ENCODE results near the gene TBL3.
"Not testable (repeated sequence)": the region's sequence is repeated elsewhere in the genome, so short reads cannot be mapped to it uniquely, and the experiment has no call there.

Gene TBL3

DNA sequence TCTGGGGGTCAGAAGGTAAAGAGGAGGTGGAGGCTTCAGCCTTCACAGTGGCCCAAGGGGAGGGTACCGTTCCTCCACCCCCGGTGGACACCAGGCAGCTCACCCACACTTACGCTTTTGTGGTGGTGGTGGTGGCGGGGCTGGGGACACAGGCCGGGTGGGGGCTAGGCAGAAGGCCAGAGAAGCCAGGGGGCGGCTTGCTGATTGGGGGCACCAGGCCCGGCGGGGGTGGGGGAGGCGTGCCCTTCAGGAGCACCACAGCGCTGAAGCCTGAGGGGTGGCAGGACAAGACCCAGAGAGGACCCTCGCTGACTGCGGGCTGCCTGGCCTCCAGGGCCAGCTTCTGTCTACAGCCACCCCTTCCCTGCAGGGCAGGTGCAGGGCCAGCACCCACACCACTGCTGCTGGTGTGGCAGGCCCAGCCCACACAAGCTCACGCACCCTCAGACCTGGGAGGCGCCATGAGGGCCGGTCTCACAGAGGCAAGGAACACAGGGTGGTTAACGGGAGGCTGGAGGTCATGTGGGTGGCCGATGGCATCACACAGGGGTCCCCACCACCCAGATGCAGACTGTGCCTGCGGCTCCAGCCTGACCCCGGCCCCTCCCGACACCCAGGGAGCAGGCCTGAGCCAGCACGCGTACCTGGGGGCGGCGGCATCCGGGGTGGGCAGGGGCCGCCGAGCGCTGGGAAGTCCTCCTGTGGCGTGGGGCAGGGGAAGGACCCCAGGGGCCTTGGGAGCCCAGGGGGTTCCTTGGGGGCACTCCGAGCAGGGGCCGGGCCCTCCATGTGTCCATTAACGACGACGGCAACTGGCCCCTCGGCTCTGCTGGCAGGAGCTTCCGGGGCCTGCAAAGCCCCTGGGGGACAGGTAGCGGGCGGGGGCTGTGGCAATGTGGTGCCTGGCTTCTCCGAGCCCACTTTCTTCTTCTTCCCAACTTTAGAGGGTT lies 27.3 kb downstream of the TBL3 start:
- DNase-seq (ENCODE audit: extremely low read depth in 1 of 2, low read depth in 1 of 2) = no peak

DNA sequence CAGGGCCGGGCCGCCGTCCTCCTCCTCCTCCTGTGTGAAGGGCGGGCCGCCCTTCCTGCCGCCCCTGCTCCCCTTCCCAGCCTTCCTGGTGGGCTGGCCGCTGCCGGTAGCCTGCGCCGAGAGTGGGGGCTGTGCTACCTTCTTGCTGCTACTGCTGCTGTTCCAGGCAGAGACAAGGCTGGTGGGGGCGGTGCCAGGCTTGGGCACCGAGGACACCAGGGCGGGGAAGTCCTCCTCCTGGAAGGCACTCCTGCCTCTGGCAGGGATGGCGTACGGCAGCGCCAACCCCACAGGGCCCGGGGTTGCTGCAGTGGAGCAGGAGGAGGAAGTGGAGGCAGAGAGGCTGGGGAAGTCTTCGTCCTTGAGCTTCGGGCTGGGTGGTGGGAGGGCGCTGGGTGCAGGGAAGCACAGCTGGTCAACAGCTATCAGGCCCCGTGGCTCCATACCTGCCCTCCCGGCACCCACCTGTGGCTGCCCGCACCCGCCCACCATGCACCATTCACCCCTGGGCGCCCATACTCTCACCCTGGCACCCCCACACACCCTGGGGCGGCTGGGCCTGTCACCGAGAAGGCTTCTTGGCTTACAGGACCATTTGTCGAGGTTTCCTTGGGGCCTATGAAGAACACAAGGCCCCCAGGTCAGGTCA lies 28.1 kb downstream of the TBL3 start:
- no peak for DNase-seq (ENCODE audit: extremely low read depth in 1 of 2, low read depth in 1 of 2)

DNA sequence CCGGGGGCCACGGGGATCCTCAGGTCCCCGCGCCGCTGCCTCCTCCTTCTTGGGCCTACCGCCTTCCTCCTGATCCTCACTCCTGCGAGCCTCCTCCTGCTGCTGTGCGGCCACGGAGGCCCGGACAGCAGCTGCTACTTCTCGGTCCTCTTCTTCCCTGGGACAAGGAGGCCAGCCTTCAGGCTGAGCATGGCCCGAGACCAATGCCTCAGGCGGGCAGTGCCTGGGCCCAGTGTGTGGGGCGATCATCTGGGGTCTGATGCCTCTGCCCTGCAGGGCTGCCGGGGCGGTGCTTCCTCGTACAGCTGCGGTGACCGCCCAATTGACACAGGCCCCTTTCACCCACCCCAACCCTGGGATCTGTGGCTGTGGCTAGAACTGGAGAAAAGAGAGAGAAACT lies 29.2 kb downstream of the TBL3 start:
- DNase-seq (ENCODE audit: extremely low read depth in 1 of 2, low read depth in 1 of 2) = no peak

DNA sequence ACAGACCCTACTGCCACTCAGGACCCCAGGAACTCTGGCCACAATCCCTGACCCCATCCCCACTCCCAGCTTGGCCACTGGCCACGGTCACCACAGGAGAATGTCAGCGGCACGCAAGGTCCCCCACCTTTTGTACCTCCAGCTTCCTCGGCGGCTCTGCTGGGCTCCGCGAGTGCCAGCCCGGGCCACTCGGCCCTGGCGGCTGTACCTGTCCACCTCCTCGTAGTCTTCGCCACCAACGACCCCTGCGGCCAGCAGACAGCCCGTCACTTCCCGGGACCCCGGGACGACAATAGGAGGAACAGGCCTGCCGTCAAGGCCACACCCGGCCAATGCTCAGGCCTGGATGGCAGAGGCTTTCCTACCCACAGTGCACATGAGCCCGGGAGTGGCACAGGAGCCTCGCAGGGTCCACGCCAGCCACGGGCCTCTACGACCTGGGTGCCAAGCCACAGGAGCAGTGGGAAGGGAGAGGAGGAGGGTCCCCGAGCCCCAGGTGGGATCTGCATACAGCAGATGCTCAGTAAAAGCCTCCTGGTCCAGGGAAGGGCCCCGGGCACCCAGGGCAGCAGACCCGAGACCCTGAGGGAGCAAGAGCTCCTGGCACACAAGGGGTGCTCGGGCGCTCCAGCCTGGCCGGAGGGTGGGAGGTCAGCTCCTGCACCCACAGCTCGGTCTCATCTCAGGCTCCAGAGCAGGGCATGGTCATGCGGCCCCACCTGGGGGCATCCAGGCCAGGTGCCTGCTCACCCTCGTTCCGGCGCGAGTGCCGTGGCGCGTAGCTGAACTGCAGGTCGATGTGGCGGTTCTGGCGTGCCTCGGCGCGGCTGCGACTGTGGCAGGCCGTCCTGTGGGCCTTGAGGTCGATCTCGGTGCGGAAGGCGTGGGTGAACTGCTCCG lies 29.9 kb downstream of the TBL3 start:
- no peak for DNase-seq (ENCODE audit: extremely low read depth in 1 of 2, low read depth in 1 of 2)

DNA sequence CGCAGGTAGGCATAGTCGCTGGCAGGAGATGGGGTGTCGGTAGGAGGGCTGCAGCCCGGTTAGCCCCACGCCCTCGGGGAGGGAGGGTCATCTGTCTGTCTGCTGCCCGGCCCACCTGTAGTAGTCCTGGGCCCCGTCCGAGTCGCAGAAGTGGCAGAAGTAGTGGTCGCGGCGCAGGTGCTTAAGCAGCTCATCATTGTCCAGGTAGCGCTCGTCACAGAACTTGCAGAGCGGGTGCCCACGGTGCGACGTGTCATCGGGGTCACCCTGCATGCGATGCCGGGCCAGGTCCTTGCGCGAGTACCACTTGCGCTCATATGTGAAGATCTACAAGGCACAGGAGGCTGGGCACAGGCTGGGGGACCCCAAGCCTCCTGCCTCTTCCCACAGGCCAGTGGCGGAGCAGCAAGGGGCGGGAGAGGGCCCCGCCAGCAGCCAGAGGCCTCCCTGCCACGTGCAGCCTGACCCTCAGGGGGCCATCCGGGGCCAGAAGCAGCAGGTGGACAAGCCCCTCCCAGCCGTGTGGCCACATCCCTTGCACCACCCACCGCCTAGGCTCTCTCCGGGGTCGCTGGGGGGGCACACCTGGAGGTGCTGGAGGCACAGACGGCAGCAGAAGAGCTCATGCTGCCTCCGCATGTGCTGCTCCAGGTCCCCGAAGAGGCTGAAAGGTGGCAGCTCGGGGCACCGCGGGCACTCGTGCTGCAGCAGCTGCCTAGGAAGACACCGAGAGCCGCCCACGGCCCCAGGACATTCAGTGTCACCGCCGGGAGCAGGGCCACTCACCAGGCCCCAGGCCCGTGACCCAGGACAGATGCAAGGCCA lies 30.8 kb downstream of the TBL3 start:
- DNase-seq (ENCODE audit: extremely low read depth in 1 of 2, low read depth in 1 of 2) = no peak

DNA sequence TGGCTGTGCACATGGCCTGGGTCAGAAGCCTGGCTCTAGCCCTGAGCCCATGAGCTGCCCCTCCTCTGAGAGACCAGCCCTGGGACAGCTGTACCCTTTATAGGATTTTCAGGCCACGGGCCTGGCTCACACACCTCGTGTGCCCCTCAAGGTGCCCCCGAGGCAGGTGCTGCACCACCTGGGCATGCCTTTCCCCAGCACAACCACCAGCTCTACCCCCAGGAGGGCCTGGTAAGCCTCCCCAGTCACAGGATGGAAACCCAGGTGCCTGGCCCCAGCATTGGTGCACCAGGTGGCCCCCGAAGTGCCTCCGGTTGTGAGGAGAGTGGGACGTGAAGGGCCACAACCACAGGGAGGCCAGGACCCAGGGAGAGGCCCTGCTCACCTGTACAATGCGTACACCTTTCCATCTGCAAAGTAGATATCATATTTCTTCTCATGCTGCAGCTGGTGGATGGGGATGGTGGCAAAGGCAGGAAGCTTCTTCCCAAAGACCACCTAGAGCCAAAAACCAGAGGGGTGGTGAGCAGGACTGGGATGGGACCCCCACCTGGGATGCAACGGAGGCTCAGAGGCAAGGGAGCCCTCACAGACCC lies 31.5 kb downstream of the TBL3 start:
- DNase-seq (ENCODE audit: extremely low read depth in 1 of 2, low read depth in 1 of 2) = no peak

DNA sequence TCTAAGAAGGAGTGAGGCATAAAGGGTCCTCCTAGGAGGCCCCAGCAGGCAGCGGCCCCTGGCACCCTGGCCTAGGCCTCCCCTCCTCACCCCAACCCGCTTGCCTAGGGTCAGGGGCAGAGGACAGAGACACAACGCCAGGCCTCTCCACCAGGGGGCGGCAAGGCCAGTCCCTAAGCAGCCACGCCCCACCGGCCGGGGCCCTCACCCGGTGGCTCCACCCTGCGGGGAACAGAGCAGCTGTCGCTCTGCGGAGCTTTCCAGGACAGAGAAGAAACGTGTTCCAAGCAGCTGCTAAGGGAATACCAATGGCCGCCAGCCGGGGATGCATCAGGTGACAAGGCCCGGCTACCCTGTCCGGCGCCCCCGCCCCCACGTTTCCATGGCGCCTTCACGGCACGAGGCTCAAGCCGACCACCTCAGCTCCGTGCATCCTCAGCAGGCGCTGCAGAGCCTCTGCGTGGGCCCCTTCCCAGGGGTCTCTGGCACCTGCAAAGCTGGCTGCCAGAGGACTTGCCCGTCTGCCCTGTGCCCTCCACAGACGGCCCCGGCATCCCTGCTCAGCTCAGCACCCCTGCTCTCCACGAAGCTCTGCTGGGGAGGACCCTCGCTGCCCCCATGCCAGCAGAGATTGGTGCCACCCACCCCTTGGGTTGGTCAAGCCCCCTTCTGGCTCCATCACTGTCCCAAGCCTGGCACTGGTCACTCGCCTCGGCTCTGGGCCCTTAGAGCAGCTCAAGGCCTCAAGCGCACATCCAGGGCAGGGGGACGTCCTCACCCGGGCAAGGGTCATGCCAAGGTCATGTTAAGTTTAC lies 32.2 kb downstream of the TBL3 start:
- peak; percentile 68 to 75 for DNase-seq (ENCODE audit: extremely low read depth in 1 of 2, low read depth in 1 of 2)

DNA sequence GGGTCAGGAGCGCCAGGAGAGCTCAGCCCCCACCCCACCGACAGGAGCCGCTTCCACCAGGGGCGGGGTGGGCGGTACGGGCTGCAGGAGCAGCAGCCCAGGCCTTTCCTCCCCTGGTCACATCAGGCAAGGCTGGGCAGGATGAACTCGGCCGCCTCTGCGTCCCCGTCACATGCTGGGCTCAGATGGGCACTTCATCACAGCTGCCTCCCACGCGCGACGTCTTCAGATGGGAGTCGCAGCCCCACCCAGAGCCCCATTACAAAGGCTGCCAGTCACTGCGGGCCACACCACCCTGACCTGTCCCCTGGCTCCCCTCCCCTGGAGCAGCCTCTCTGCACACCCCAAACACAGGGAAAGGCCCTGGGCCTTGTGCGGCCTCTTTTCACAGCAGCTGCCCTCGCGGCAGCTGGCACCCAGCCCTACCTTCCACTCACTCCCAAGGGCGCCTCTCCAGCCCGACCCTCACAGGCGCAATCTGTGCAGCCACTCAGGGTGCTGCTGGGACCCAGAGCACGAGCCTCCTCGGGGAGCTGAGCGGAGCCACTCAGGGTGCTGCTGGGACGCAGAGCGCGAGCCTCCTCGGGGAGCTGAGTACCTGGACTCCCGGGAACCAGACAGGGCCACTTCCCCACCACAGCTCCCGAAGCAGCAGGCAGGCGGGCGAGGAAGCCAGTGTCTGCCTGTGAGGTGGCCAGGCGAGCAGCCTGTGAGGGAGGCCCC lies 33.1 kb downstream of the TBL3 start:
- DNase-seq (ENCODE audit: extremely low read depth in 1 of 2, low read depth in 1 of 2) = no peak

DNA sequence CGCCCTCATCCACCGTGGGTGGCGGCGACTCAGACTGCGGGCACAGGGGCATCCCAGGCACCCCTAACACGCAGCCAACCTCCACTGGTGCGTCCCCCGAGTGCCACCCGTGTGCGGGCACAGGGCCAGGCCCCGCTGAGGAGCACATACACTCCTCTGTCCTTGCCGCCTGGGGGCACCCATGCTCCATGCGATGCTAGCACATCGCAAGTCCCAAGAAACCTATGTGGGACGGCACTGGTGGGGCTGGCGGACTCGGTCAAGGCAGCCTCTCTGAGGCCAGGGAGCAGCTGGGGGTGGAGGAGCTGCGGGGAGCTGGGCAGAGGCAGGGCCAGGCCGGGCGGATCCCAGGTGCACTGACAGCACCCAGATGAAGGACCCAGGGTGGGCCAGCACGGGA lies 33.8 kb downstream of the TBL3 start:
- no peak for DNase-seq (ENCODE audit: extremely low read depth in 1 of 2, low read depth in 1 of 2)

DNA sequence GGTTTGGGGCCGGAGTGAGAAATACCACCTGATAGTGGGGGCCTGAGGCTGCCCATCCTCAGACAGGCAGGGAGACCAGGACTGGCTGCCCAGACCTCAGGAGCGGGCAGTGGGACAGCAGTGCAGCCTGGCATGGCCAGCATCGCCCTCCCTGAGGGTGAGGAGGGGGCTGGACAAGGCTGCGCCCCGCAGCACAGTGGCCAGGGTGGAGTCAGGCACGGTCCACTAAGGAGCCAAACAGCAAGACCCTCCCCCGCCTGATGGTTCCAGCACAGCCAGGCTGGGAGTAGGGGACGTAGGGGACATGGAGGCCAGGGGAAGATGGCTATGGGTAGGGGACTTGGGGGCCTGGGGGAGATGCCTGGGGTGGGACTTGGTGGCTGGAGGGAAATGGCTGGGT lies 34.5 kb downstream of the TBL3 start:
- no peak for DNase-seq (ENCODE audit: extremely low read depth in 1 of 2, low read depth in 1 of 2)

DNA sequence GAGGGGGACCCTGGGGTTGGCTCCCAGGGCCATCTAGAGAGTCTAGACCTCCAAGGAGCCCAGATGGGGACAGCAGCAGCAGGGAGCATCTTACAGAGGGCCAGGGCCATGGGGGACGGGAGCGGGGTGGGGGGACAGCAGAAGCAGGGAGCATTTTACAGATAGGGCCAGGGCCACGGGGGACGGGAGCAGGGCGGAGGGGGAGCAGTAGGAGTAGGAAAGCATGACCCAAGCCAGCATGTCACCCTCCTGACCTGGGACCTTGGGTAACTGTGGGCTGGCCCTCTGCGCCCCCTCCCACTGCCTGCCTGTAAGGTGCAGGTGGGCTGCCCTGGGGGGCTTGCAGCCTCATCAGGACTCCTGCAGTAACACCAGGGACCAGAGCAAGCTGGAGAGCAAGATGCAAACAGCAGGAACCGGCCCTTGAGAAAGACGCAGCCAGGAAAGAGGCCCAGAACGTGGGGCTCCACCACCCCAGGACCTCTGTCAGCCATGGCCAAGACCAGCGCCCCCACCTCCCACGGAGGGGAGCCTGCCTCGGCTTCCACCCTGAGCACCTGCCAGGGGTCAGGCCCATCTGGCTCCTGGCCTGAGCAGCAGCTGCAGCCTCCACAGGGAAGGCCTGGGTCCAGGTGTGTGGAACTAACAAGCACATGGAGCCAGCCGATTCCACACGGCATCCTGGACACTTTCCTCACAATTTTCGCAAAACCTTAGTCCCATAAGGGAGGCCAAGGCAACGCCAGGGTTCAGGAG lies 35.4 kb downstream of the TBL3 start:
- DNase-seq (ENCODE audit: extremely low read depth in 1 of 2, low read depth in 1 of 2) = no peak

DNA sequence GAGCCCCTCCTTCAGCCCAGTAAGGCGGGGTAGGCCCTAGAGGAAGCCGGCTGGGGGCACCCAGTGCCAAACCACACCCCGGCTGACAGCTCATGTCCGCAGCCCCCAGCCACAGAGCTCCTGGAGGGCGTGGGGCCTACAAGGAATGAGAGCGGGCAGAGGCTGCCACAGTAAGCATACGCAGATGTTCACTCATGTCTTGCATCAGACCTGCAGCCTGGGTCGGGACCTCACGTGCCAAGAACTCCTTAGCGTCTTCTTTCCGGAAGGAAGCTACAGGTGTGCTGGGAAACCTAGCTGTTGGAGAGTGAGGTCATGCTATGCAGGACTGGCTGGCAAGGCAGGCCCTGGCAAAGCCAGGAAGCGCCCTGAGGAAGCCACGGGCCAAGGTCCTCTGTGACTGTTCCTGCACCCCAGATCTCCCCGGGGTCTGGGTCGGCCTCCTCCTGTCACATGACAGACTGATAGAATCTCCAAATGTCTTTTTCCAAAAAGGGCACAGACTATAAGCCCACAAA lies 36.2 kb downstream of the TBL3 start:
- DNase-seq (ENCODE audit: extremely low read depth in 1 of 2, low read depth in 1 of 2) = no peak

DNA sequence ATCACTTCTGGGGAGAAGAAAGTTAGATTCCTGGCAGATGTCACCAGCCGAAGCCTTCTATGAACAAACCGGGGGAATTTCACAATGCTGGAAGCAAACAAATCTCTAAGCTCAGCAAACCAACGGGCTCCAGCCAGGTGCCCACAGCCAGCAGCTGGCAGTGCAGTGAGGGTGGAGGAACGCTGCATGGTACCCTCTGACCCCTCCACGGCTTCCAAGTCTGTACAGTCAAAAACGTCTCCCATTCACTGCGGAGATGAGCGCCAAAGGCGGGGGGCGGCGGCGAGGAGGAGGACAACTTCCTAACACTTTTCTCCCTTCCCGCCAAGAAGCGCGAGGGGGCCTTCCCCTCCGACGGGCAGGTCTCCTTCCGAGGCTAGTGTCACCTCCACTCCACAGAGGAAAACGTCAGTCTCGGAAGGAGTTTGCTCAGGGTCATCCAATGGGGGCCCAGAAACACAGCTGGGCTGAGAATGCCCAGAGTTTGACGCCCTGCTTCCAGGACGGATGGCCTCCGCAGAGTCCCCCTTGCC lies 36.8 kb downstream of the TBL3 start:
- no peak for DNase-seq (ENCODE audit: extremely low read depth in 1 of 2, low read depth in 1 of 2)

DNA sequence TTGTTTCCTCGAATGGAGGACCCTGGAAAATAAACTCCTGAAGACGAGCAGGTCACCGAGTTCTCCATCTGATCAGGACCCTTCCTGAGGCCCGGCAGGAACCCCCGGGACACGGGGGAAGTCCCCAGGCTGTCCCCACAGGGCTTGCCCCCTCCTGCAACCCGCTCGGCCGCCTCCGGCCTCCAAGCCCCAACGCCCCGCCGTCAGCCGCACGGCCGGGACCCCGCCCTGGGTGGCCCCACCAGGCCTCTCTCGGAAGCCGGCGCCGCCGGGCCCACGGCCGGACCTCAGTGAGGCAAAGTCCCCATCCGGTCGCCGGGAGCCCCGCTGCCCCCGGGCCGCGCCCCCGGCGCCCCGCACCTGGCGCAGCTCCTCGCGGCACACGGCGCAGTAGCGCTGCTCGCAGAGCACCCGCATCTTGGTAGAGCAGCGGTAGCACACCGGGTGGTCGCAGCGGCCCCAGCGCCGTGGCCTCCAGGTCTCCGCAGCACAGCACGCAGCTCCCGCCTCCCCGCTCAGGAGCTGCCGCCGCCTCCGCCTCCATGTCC lies 37.4 kb downstream of the TBL3 start:
- no peak for DNase-seq (ENCODE audit: extremely low read depth in 1 of 2, low read depth in 1 of 2)

DNA sequence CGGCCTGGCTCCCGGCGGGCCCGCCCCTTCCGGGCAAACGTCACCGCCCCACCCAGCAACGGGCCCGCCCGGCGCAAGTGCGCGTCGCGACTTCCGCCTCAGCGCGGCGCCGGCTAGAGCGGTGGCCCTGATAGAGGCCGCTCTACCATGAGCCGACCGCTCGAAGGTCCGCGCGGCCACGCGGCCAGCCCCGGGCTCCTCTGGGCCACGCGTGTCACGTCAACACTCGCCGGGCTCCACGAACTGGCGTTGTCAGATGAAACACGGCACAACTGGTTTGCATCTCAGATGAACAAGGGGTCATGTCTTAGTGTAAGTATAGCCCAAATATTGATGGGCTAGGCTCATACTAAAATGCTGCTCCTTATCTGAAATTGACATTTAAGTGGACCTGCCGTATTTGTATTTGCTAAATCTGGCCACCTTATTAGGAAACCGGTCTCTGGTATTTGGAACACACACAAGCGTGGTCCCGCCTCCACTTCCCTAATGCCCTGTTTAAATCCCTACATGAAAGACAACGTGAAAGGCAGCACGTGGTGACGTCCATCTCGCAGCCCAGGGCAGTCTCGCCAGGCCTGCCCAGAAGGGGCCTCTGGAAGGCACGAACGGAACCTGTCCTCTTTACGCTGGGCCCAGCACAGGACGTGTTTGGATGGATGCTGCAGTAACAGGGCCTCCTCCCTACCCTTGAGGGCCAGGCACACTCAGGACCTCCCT lies 38.1 kb downstream of the TBL3 start, which contains the start of gene ZNF598:
Gene ZNF598 (minus strand): TSS at position 31 of the 720 bp plus-strand sequence.
- peak; percentile 32 to 73 for DNase-seq (ENCODE audit: extremely low read depth in 1 of 2, low read depth in 1 of 2)

DNA sequence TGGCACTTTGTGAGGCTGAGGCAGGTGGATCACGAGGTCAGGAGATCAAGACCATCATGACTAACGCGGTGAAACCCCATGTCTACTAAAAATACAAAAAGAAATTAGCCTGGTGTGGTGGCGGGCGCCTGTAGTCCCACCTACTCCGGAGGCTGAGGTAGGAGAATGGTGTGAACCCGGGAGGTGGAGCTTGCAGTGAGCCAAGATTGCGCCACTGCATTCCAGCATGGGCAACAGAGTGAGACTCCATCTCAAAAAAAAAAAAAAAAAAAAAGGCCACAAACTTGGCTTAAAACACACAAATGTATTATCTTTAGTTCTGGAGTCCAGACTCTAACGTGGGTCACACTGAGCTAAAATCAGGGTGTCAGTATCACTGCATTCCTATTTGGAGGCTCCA lies 39.9 kb downstream of the TBL3 start:
- not testable (repeated sequence) for DNase-seq (ENCODE audit: extremely low read depth in 1 of 2, low read depth in 1 of 2)

All from activated CD8-positive, alpha-beta memory T cell treated with anti-CD3 and anti-CD28 coated beads for 1 hour (primary cell).